ENCODE results near the gene ENTPD7.
"Not testable (repeated sequence)": the region's sequence is repeated elsewhere in the genome, so short reads cannot be mapped to it uniquely, and the experiment has no call there.

Gene ENTPD7

GRCh38 chr10:99693933-99694583 is 34.7 kb downstream of the ENTPD7 start:
- no peak for DNase-seq

GRCh38 chr10:99695761-99696160 is 36.5 kb downstream of the ENTPD7 start:
- DNase-seq = no peak

GRCh38 chr10:99698504-99699080 is 39.3 kb downstream of the ENTPD7 start:
- no peak for DNase-seq

- DNase-seq = no peak
Measured at GRCh38 chr10:99700649-99701048, 41.3 kb downstream of the ENTPD7 start.

- no peak for DNase-seq
Measured at GRCh38 chr10:99708428-99709012, 49.2 kb downstream of the ENTPD7 start.

- no peak for DNase-seq
Measured at GRCh38 chr10:99709480-99710229, 50.3 kb downstream of the ENTPD7 start.

GRCh38 chr10:99711129-99711719 is 51.9 kb downstream of the ENTPD7 start:
- peak; percentile 31 for DNase-seq

GRCh38 chr10:99714446-99714845 is 55.1 kb downstream of the ENTPD7 start:
- DNase-seq = no peak

GRCh38 chr10:99720387-99720786 is 61.1 kb downstream of the ENTPD7 start:
- DNase-seq = no peak

- DNase-seq = no peak
Measured at GRCh38 chr10:99730026-99730425, 70.7 kb downstream of the ENTPD7 start.

GRCh38 chr10:99731306-99732032 is 72.2 kb downstream of the ENTPD7 start:
- DNase-seq = no peak

GRCh38 chr10:99732033-99732842 is 72.9 kb downstream of the ENTPD7 start, which contains the start of the genes COX15 and CUTC:
COX15 (minus strand) TSS chr10:99732127; CDS start chr10:99732049, 78 bp downstream.
CUTC (plus strand) TSS chr10:99732234; CDS start chr10:99732349, 115 bp downstream.
- DNase-seq = peak; percentile 81

- no peak for DNase-seq
Measured at GRCh38 chr10:99733366-99733765, 74.1 kb downstream of the ENTPD7 start.

GRCh38 chr10:99734111-99734510 is 74.8 kb downstream of the ENTPD7 start:
- not testable (repeated sequence) for DNase-seq

GRCh38 chr10:99740260-99740659 is 81.0 kb downstream of the ENTPD7 start:
- no peak for DNase-seq

- no peak for DNase-seq
Measured at GRCh38 chr10:99740933-99741559, 81.7 kb downstream of the ENTPD7 start.

GRCh38 chr10:99742254-99742653 is 82.9 kb downstream of the ENTPD7 start:
- DNase-seq = no peak

- no peak for DNase-seq
Measured at GRCh38 chr10:99742701-99743100, 83.4 kb downstream of the ENTPD7 start.

- DNase-seq = no peak
Measured at GRCh38 chr10:99743841-99744240, 84.5 kb downstream of the ENTPD7 start.

GRCh38 chr10:99746166-99746565 is 86.9 kb downstream of the ENTPD7 start:
- DNase-seq = not testable (repeated sequence)

All from NCI-H526 treated with DMSO at 0.1 percent for 48 hours (cell line).